Astrocyte of the spinal cord (primary cell): ENCODE results near the gene E2F1.

Source experiments
- DNase-seq: peaks from one replicate; pipeline ENCODE4 v3.0.0; 2011; ENCODE audit warnings: low read depth, low spot score
- H3K4me3 ChIP-seq: 2 replicates; pipeline ENCODE4 v1.5.1; 2011; ENCODE audit warnings: low read depth, mild to moderate bottlenecking, low read length, moderate library complexity
- CTCF ChIP-seq: IDR thresholded peaks from 2 replicates; pipeline ENCODE4 v1.5.1; 2012; ENCODE audit warnings: low read depth, mild to moderate bottlenecking, low read length, inconsistent platforms
- in situ Hi-C: cut with HindIII; loops from 2 replicates; pipeline ENCODE4 v1.10.0; 2017; ENCODE audit warnings: low sequenced_read_pairs

The E2F1 gene

GRCh38 chr20:33687370-33687915, 1.3 kb upstream of the E2F1 start:
- no peak for DNase-seq
- no peak overlapping the region for H3K4me3 ChIP-seq
- no peak for TF ChIP-seq CTCF
- in situ Hi-C loops: no loop called here

- no peak overlapping the region for H3K4me3 ChIP-seq
- TF ChIP-seq CTCF: no peak
- in situ Hi-C loops: no loop called here
- no peak for DNase-seq
Observed at GRCh38 chr20:33686984-33687366, 790 bp upstream of the E2F1 start.

DNA sequence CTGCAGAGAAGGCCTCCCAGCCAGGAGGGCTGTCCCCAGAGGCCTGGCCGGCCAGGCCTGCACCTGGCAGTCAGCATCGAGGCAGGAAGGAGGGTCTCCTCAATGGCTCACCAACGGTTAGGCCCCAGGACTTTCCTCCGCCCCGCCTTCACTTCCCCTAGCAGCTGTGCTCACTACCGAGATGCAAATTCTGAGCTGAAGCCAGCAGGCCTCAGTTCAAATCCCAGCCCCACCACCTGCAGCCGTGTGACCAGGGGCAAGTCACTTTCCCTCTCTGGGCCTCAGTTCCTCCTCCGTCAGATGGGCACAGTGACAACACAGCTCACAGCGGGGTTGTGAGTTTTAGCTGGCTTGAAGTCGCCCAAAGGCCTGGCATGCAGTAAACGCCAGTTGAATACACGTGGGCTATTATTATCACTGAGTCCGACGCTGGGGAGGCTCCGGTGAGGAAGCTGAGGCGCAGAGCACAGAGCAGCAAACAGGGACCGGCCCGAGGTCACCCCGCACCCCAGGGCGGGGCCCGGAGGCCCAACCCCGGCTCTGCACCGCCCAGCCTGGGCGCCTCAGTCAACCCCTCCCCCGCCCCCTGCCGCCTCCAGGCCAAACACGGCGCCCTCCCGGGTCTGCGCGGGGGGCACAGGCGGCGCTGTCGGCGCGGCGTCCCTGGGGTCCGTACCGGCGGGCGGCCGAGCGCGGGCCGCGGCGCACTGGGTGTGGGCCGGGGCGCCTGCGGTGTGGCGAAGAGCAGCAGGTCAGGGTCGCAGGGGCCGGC, 671 bp downstream of the E2F1 start:
- TF ChIP-seq CTCF: no peak
- DNase-seq: no peak
- peak overlapping the region; percentile 38 for H3K4me3 ChIP-seq
- in situ Hi-C loops: no loop called here

DNA sequence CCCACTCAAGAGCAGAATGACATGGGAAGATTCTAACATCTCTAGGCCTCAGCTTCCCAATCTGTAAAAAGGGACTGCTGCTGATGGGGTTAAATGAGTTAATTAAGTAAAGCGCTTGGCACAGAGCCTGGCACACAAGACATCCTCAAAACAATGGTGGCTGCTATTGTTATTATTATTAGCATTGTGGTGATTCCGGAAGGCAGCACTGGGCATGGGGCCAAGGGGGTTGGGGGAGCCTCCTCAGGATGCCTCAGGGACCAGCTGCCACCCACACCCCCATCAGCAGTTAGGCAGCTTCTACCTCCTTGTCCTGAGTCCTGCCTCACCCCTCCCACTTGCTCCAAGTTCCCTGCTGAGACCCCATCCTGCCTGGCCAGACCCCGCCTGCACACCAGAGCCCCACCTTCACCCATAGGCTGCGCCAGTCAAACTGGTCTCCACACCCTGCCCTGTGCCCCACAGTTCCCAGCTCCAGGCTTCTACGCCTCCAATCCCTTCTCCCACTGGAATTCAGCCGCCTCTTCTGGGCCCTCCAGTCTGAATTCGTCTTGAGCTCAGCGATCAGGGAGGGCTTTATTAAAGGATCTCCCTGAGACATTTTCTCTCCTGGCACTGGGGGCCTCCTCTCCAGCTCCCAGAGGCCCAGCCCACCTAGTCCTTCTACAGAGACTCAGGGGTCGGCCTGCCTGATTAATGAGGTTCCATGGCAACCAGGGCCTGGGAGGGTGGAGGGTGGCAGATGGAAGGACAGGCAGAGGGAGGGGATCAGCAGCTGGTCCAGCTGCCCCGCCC, 1.5 kb downstream of the E2F1 start:
- no peak for DNase-seq
- H3K4me3 ChIP-seq: no peak overlapping the region
- TF ChIP-seq CTCF: no peak
- in situ Hi-C loops: no loop called here

DNA sequence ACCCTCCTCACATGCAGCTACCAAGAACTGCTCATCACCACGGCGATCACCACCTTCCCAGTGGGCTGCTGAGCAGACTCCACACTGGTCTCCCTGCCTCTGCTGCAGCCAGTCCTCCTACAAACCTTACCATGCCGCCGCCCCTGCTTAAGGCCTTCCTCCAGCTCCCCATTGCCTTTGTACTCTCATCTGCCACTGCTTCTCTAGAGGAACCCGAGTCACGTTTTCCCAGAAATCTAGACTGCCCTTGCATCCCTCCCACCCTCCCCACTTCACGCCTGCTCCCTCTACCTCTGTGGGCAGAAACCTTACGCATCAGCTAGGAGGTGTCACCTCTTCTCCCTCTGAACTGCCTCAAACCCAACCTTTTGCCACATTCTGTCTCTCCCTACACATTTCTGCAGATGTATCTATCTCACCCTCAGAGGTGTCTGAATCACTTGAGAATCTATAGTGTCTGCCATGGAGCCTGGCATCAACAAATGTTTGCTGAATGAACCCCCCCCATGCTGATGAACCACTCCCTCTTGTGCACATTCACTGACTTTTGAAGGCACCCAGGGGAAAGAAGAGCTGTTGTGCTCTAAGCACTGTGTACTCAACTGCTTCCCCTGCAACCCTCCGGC, 4.3 kb downstream of the E2F1 start:
- DNase-seq: no peak
- in situ Hi-C loops: no loop called here
- no peak overlapping the region for H3K4me3 ChIP-seq
- TF ChIP-seq CTCF: no peak

DNA sequence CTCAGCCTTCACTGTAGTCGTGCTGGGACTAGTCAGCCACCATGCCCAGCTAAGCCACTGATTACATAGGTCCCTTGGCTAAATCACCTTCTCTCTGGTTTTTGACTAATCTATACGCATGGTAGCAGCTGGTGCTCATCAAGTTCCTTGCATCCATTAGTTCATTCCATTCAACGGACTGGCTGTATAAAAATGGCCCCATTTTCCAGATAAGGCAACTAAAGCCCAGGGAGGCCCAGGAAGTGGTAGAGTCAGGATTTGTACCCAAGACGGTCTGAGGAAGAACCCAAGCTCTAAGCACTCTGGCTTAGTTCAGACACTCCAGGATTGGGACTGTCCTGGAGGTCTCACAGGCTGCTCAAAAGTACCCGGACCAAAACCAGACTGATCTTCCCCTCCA, 4.9 kb downstream of the E2F1 start:
- DNase-seq: no peak
- no peak overlapping the region for H3K4me3 ChIP-seq
- in situ Hi-C loops: no loop called here
- no peak for TF ChIP-seq CTCF
